ENCODE measurements around the gene ICAM1.
A peak's percentile ranks its signal among the peaks of the same experiment; 100 is the strongest.

Gene ICAM1

DNA sequence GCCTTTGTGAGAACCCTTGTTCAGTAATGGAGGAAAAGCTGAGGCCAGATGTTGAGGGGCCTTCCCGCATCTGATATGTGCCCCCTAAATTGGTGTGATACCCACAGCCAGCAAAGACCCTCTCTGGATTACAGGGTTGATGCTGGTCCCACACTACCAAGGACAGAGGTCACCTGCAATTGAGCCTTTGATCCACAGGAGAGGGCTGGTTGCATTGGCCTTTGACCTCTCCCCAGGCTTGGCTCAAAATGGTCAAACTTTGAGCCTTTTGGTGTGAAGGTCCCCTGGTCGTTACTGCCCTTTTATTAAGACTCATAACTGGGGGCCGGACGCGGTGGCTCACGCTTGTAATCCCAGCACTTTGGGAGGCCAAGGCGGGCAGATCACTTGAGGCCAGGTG is 27.3 kb upstream of the ICAM1 start:
- DNase-seq = no peak

DNA sequence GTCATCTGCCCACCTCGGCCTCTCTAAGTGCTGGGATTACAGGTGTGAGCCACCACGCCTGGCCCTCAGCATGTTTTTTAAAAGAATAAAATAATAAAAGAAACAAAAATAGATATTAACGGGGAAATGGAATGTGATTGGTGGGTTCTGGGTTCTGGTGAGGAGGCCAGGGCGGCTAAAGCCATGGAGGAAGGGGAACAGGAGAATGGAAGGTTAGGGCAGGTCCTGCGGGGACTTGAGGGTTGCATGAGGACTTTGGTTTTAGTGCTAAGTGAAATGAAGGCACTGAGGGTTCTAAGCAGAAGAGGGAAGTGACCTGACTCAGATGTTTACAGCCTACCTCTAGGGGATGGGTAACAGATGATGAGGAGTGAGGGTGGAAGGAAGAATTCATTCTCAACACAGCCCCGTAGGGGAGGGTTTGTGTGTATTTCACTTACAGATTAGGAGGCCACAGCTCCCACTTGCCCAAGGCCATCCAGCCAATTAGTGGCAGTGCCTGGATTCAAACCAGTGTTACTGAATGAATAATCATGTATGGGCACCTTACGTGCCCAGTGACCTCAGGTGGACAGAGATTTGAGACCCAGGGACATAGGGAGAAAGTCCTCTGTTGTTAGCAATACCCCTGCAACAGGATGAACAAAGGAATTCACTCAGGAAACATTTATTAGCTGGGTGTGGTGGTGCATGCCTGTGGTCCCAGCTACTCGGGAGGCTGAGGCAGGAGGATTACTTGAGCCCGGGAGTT is 25.6 kb upstream of the ICAM1 start:
- DNase-seq = no peak

DNA sequence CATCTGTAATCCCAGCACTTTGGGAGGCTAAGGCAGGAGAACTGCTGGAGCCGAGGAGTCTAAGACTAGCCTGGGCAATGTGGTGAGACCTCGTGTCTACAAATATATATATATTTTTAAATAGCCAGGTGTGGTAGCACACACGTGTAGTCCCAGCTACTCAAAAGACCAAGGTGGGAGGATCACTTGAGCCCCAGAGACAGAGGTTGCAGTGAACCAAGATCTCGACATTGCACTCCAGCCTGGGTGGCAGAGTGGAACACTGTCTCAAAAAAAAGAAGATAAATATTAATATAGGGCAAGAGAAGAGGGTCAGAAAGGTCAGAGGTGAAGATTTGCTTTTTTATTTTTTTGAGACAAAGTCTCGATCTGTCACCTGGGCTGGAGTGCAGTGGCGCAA is 24.4 kb upstream of the ICAM1 start:
- no peak for DNase-seq

DNA sequence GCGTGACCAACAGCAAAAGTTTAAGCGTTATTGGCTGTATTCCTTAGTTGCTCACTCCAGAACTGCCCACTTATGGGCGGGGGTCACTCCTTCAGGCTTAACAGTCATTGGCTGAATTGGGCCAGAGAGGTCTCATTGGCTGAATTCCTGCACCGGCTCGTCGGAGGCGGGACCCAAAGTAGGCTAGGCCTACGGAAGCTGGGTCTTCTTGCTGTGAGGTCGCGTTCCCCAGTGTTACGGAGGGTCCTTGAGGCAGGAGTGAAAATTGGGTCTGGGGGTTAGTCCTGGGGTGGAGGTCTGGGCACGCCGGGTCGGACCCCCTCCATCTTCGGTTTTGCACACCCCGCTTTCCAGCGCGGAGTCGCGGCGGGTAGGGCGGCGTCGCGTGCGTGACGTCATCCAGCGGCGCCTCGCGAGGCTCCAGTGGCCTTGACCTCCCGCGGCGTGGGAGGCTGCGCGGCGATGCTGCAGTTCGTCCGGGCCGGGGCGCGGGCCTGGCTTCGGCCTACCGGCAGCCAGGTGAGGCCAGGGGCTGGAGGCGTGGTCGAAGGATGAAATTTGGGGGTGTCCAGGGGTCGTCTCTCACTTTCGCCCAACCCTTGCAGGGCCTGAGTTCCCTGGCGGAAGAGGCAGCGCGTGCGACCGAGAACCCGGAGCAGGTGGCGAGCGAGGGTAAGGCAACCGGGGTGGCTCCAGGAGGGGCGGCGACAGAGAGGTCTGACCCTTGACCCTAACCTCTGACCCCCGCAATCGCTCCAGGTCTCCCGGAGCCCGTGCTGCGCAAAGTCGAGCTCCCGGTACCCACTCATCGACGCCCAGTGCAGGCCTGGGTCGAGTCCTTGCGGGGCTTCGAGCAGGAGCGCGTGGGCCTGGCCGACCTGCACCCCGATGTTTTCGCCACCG is 18.9 kb upstream of the ICAM1 start, which contains the start of gene MRPL4:
Gene MRPL4, plus strand, starts transcription at position 423 of the 903 bp plus-strand sequence. Its CDS starts 40 bp downstream, at position 463.
- peak; percentile 95 to 96 for DNase-seq

DNA sequence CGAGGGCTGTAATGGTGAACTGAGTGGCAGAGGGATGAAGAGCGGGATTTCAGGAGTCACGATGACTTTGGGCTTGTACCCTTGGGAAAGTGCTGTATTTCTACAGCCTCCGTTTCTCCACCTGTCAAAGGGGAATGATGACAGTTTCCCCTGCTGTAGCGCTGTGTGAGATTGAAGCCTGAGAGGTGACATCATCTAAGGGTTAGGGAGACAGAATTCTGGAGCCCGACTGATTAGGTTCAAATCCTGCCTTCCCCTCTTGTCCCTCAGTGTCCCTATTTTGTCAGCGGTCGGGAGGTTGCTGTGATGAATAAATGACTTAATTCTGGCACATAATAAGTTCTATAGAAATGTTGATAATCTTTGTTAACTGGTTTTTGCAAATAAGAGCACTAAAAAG is 18.2 kb upstream of the ICAM1 start:
- DNase-seq = no peak

DNA sequence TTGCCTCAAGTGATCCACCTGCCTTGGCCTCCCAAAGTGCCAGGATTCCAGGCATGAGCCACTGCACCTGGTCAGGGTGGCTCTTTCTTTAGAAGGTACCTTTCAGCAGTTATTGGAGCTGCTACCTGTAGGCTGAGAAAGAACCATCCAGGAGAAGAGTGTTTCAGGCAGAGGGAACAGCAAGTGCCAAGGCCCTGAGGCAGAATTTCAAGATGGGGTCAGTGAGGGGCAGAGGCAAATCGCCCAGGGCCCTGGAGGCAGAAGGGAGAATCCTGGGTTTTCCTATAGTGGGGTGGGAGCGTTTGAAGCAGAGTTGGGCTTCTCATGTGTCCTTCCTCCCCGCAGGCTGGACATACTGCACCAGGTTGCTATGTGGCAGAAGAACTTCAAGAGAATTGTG is 16.7 kb upstream of the ICAM1 start:
- no peak for DNase-seq

DNA sequence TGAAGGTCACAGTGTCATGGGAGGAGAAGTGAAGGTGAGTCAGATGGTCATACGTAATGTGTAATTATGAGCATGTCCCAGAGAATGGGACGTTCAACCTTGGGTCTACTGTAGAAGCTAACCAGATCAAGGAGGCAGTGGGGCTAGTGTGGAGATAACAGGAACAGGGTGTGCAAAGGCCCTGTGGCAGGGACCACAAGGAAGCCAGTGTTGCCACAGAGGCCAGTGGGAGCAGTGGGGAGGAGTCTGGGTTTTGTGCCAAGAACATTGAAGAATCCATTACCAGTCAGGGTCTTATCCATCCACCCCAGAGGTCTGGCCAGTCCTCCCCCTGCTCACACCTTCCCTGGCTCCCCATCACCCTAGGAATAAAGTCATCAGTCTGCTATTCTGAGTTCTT is 15.6 kb upstream of the ICAM1 start:
- DNase-seq = no peak

DNA sequence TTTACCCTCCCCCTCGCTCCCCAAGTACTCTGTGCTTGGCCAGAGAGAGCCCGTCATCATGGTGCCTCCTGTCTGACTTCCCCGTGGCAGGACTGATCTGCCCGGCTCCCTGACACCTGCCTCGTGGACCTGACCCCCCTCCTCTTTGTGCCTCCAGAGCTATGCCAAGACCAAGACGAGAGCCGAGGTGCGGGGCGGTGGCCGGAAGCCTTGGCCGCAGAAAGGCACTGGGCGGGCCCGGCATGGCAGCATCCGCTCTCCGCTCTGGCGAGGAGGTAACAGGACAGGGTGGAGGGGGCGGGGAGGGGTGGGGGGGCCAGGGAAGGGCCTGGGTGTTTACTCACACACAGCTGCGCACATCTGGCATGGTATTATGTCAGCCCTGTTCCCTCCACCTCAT is 14.4 kb upstream of the ICAM1 start:
- DNase-seq = no peak

DNA sequence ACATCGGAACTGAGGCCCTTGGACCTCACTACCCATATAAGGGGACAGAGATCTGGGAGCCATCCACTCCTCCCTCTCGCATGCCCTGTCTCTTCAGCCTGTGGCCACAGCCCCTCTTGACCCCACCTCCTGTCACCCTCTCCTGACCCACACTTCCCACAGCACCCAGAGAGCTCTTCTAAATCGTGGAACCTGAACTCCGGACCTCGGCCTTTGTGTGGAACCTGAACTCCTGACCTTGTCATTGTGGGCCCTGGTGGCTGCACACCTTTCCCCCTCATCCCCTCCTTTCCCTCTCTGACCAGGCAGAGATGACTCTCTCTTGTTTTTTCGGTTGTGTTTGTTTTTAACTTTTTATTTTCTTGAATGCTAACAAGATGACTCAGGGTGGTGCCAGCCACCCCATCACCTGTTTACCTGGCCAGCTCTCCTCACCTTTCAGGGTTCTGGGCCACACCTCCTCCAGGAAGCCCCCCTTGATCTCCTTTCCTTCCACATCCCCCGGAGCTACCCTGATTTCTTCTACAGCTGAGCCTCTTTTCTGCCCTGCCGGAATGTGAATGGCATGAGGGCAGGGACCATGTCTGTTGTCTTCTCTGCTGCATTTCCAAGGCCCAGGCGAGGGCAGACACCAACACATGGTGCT is 13.8 kb upstream of the ICAM1 start:
- no peak for DNase-seq

DNA sequence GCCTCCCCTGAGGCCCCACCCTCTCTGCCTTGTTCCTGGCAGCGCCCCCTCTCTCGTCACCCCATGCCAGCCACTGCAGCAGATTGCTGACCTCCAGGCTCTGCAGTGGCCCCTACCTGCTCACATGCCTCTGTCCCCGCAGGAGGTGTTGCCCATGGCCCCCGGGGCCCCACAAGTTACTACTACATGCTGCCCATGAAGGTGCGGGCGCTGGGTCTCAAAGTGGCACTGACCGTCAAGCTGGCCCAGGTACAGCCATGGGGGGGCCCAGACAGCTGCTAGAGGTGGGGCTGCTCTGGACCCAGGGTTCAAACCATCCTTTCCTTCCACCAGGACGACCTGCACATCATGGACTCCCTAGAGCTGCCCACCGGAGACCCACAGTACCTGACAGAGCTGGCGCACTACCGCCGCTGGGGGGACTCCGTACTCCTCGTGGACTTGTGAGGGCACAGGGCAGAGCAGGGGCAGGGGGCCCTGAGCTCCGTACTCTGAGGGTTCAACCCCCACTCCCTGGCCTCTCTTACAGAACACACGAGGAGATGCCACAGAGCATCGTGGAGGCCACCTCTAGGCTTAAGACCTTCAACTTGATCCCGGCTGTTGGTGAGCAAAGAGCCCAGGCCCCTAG is 12.7 kb upstream of the ICAM1 start:
- DNase-seq = no peak

DNA sequence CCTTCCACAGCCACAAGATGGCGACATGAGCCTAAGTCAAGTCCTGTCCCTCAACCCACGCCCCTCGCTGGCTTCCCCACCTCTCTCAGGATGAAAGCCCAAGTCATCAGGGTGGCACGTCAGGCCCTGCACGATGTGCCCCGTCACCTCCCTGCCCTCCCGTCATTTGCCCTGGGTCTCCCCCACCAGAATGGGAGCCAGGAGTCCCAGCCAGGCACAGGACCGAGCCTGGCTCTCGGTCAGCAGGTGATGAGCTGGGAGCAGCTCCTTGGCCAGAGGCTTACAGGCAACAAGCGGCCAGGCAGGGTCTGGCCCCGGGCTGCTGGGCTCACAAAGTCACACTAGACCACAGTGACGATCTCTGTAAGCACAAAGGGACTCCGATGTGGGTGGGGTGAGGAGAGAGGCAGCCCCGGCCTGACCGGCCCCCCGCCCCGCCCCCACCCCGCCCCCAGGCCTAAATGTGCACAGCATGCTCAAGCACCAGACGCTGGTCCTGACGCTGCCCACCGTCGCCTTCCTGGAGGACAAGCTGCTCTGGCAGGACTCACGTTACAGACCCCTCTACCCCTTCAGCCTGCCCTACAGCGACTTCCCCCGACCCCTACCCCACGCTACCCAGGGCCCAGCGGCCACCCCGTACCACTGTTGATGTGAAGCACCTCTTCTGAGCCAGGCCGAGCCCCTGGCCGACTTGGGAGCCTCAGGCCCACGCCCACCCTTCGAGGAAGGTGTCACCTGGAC is 11.6 kb upstream of the ICAM1 start:
- peak; percentile 94 to 96 for DNase-seq

DNA sequence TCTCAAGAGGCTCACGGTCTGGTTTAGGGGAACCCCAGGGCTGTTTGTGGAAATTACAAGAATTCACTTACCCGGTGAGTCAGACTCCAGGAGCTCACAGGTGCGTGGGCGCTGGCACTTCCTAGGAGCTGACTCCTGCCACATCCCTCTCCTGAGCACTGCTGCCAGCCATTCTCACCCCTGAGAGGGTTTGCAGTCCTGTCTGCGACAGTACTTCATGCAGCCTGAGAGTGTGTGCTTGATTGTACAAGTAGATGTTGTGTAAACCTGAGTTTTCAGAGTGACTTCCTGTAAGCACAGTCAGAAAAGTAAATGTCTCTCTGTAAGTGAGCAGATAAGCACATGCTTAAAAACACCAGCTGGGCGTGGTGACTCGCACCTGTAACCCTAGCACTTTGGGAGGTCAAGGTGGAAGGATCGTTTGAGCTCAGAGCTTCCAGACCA is 10.8 kb upstream of the ICAM1 start:
- DNase-seq = peak; percentile 69 to 76

DNA sequence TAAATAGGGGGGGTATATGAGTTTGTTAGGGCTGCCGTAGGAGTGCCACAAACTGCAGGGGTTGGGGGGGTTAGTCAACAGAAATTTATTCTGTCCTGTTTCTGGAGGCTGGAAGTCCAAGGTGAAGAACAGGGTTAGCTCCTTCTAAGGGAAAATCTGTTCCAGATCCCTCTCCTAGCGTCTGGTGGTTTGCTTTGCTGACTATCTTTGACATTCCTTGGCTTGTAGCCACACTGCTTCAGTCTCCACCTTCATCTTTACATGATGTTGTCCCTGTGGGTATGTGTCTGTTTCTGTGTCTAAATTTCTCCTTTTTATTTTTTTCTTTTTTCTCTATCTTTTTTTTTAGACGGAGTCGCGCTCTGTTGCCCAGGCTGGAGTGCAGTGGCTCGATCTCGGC is 8.1 kb upstream of the ICAM1 start:
- DNase-seq = no peak

DNA sequence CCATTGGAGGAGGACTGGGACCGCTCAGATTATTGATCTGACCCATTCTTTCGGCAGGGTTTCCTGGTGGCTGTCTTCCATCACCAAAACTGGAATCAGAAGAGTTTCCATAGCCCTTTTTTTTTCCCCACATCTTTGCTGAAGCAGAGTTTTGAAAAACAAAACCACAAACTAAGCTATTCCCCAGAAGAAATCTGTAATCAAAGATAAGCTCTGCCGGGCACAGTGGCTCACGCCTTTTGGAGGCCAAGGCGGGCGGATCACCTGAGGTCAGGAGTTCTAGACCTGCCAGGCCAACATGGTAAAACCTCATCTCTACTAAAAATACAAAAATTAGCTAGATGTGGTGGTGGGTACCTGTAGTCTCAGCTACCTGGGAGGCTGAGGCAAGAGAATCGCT is 4.2 kb upstream of the ICAM1 start:
- DNase-seq = no peak

DNA sequence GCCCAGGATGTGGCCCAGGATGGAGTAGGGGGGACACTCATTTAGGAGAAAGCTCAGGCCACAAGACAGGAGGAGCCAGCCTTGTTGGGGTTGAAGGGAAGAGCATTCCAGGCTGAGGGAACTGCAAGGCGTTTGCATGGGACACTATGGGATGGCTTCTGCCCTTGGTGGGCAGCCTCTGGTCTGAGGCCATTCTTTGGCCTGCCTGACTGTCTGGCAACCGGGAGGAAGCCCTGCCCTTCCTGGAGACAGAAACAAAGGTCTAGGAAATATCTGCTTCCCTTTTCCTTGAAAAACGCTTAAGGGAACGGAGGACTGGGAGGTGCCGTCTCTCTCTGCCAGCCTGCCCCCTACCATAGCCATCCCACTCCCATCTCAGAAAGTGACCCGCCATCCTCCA is 2.8 kb upstream of the ICAM1 start:
- no peak for DNase-seq

DNA sequence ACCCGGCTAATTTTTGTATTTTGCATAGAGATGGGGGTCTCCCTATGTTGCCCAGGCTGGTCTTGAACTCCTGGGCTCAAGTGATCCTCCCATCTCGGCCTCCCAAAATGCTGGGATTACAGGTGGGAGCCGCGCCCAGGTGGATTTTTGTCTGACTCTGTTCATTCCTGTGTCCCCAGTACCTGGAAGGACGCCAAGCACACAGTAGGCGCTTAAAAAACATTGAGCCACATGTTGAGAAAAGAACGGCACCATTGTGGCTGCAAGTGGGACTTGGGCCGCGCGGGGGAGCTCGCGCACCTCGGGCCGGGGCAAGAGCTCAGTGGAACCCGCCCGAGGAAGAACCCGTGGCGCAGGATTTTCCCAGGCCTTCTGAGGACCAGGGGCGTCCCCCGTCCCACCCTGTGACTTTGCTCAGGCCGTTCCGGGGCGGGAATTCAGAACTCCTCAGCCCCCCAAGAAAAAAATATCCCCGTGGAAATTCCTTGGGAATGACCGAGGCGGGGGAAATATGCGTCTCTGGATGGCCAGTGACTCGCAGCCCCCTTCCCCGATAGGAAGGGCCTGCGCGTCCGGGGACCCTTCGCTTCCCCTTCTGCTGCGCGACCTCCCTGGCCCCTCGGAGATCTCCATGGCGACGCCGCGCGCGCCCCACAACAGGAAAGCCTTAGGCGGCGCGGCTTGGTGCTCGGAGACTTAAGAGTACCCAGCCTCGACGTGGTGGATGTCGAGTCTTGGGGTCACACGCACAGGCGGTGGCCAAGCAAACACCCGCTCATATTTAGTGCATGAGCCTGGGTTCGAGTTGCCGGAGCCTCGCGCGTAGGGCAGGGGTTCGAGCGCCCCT is 1.4 kb upstream of the ICAM1 start:
- DNase-seq = peak; percentile 92 to 94

DNA sequence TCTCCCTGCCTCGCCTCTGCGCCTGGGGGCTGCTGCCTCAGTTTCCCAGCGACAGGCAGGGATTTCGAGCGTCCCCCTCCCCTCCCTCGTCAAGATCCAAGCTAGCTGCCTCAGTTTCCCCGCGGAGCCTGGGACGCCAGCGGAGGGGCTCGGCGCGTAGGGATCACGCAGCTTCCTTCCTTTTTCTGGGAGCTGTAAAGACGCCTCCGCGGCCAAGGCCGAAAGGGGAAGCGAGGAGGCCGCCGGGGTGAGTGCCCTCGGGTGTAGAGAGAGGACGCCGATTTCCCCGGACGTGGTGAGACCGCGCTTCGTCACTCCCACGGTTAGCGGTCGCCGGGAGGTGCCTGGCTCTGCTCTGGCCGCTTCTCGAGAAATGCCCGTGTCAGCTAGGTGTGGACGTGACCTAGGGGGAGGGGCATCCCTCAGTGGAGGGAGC is 722 bp upstream of the ICAM1 start:
- DNase-seq = peak; percentile 66 to 80

DNA sequence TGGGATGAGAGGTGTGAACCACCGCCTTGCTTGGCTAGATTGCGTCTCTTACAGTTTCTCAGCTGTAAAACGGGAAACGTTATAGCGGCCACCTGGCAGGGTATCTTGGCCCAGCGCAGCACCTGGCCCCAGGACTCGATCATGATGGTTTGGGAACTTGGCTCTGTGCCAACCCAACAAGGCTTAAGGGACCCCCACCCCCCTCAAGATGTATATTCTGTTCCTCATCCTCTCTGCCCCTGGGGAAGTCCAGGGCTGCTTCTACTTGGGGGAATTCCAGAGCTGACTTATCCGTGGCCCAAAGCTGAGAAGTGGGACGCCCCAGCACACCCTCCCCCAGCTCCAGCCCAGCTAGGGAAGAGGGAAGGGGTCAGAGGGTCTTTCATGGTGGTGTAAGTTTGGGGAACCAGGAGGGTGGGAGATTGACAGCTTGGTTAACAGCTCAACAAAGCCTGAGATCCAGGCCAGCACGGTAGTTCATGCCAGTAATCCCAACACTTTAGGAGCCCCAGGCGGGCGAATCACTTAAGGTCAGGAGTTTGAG is 695 bp downstream of the ICAM1 start:
- DNase-seq = peak; percentile 37 to 41

DNA sequence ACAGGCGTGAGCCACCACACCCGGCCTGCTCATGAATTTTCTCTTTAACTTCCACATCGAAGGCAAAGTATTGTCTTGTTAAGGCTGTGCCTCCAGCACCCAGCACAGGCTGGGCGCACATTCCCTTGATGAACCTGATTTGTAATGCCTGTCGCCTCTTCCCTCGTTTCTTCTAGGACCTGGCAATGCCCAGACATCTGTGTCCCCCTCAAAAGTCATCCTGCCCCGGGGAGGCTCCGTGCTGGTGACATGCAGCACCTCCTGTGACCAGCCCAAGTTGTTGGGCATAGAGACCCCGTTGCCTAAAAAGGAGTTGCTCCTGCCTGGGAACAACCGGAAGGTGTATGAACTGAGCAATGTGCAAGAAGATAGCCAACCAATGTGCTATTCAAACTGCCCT is 3.7 kb downstream of the ICAM1 start:
- no peak for DNase-seq

DNA sequence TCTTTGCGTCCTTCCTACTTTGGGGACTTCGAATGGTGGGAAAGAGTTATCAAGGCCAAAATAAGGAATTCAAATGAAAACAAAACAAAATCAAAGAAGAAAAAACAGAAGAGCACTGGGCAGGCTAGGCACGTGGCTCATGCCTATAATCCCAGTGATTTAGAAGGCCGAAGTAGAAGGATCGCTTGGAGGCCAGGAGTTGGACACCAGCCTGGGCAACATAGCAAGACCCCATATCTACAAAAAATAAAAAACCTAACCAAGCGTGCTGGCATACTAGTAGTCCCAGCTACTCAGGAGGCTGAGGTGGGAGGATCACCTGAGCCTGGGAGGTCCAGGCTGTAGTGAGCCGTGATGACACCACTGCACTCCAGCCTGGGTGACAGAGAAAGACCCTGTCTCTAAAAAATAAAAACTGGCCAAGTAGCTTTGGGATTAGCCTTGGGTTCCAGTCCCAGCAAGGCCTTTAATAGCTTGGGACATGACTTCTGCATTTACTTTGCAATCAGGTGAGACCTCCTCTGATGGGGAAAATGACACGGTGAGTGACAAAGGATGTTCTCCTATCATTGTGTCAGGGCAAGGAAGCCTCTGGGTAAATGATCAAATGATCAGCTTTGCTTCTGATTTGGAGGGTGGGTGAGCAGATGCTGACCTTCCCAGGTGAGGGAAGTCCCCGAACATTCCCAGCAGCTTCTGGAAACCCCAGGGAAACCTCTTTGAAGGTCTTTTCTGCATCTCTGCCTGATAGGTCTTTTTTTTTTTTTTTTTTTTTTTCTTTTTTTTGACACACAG is 7.1 kb downstream of the ICAM1 start:
- no peak for DNase-seq

Measured in stimulated activated CD4-positive, alpha-beta T cell treated with anti-CD3 and anti-CD28 coated beads, Interleukin-2, amount 100 ng/mL, for 24 hours (primary cell).